PFSK-1 (cell line): Measurements from ENCODE around the gene CFAP61.

Source experiments
- FOXP2 ChIP-seq: optimal IDR thresholded peaks from 2 replicates; pipeline ENCODE3; 2011; ENCODE audit warnings: borderline replicate concordance, control low read depth, inconsistent platforms; ENCODE audit not compliant: insufficient read depth; ENCODE audit errors: extremely low read length, extremely low read depth
- POLR2AphosphoS5 ChIP-seq: IDR thresholded peaks from 2 replicates; pipeline ENCODE4 v1.6.1; 2012; ENCODE audit warnings: low read depth, mild to moderate bottlenecking, control low read depth, low read length, moderate library complexity
- SIN3A ChIP-seq: IDR thresholded peaks from 2 replicates; pipeline ENCODE4 v1.6.1; 2012; ENCODE audit warnings: mild to moderate bottlenecking, low read length, moderate library complexity, borderline replicate concordance; ENCODE audit not compliant: insufficient read depth

- TF ChIP-seq FOXP2 (no peak), SIN3A (no peak), POLR2AphosphoS5 (no peak)
These were observed 167.8 kb downstream of the CFAP61 start for GRCh38 chr20:20220134-20220533.
